KMS-11 (cell line): ENCODE measurements around the gene RNF26.

Experiments used
- H2AFZ ChIP-seq: fragments of 200-600 bp; sonication (generic); 2 replicates; pipeline ENCODE4 v1.6.1; 2016; ENCODE audit warnings: antibody characterized with exemption, mixed run types, low read depth
- H3K27ac ChIP-seq: fragments of 200-600 bp; sonication (generic); 2 replicates; pipeline ENCODE4 v1.6.1; 2016; ENCODE audit warnings: mild to moderate bottlenecking, mixed run types
- H3K27me3 ChIP-seq: fragments of 200-600 bp; sonication (generic); 2 replicates; pipeline ENCODE4 v1.6.1; 2017; ENCODE audit warnings: mild to moderate bottlenecking, low read depth, mixed run types, moderate library complexity; ENCODE audit not compliant: insufficient read depth
- H3K36me3 ChIP-seq: fragments of 200-600 bp; sonication (generic); 2 replicates; pipeline ENCODE4 v1.6.1; 2017; ENCODE audit warnings: mild to moderate bottlenecking, mixed run types; ENCODE audit not compliant: insufficient read depth
- H3K4me1 ChIP-seq: fragments of 200-600 bp; sonication (generic); 2 replicates; pipeline ENCODE4 v1.6.1; 2016; ENCODE audit warnings: mild to moderate bottlenecking, low read depth, mixed run types; ENCODE audit not compliant: poor library complexity, severe bottlenecking
- H3K4me2 ChIP-seq: fragments of 200-600 bp; sonication (generic); 2 replicates; pipeline ENCODE4 v1.7.0; 2016; ENCODE audit warnings: mild to moderate bottlenecking, mixed run types
- H3K4me3 ChIP-seq: fragments of 200-600 bp; sonication (generic); IDR thresholded peaks from 2 replicates; pipeline ENCODE4 v1.6.1; 2017; ENCODE audit warnings: low read depth, low read length, mixed read lengths; ENCODE audit not compliant: insufficient read depth
- H3K79me2 ChIP-seq: fragments of 200-600 bp; sonication (generic); 2 replicates; pipeline ENCODE4 v1.6.1; 2016; ENCODE audit warnings: low read depth, mixed run types; ENCODE audit not compliant: insufficient read depth
- H3K9ac ChIP-seq: fragments of 200-600 bp; sonication (generic); 2 replicates; pipeline ENCODE4 v1.6.1; 2016; ENCODE audit warnings: mild to moderate bottlenecking, mixed run types
- H4K20me1 ChIP-seq: fragments of 200-600 bp; sonication (generic); 2 replicates; pipeline ENCODE4 v1.6.1; 2016; ENCODE audit warnings: mild to moderate bottlenecking, mixed run types; ENCODE audit not compliant: insufficient read depth
- CTCF ChIP-seq: fragments of 200-600 bp; sonication (generic); conservative IDR thresholded peaks from 2 replicates; pipeline ENCODE4 v1.6.1; 2017; ENCODE audit warnings: low read depth, mild to moderate bottlenecking, antibody characterized with exemption, low read length, moderate library complexity, mixed read lengths

The RNF26 gene

GRCh38 chr11:119362741-119363080 is 28.4 kb downstream of the RNF26 start:
- Histone ChIP-seq H3K27ac (no peak overlapping the region), H3K9ac (no peak overlapping the region), H3K4me3 (no peak overlapping the region), H2AFZ (no peak overlapping the region), H3K4me1 (peaks cover 5% of the 10 kb centered on the region), H4K20me1 (no peaks in the 10 kb centered on the region), H3K36me3 (no peaks in the 10 kb centered on the region), H3K79me2 (no peaks in the 10 kb centered on the region), H3K27me3 (peaks cover 3% of the 10 kb centered on the region; the same call in 1 of the 2 replicates), H3K4me2 (no peak overlapping the region)
- TF ChIP-seq CTCF, result no peak

- no peak overlapping the region for H3K4me3 ChIP-seq
- H3K36me3 ChIP-seq, result no peaks in the 10 kb centered on the region
- peak overlapping the region; percentile 12; the same call in 1 of the 2 replicates for H3K9ac ChIP-seq
- no peak overlapping the region for H3K27ac ChIP-seq
- no peak overlapping the region for H3K4me2 ChIP-seq
- peaks cover 5% of the 10 kb centered on the region for H3K4me1 ChIP-seq
- no peak overlapping the region; the same call in 1 of the 2 replicates for H2AFZ ChIP-seq
- peaks cover 3% of the 10 kb centered on the region; the same call in 1 of the 2 replicates for H3K27me3 ChIP-seq
- TF ChIP-seq CTCF, result no peak
- H3K79me2 ChIP-seq, result no peaks in the 10 kb centered on the region
- H4K20me1 ChIP-seq, result no peaks in the 10 kb centered on the region
Observed at GRCh38 chr11:119363081-119363850, 28.9 kb downstream of the RNF26 start.

GRCh38 chr11:119363851-119364590 is 29.7 kb downstream of the RNF26 start:
- Histone ChIP-seq H3K27me3 (peaks cover 3% of the 10 kb centered on the region; the same call in 1 of the 2 replicates), H3K79me2 (no peaks in the 10 kb centered on the region), H3K9ac (peak overlapping the region; percentile 12; the same call in 1 of the 2 replicates), H4K20me1 (no peaks in the 10 kb centered on the region), H3K4me1 (peaks cover 5% of the 10 kb centered on the region), H2AFZ (peak overlapping the region; percentile 67; the same call in 1 of the 2 replicates), H3K4me3 (no peak overlapping the region), H3K27ac (no peak overlapping the region), H3K4me2 (peak overlapping the region; percentile 42; the same call in 1 of the 2 replicates), H3K36me3 (no peaks in the 10 kb centered on the region)
- TF ChIP-seq CTCF, result no peak

GRCh38 chr11:119365071-119365591 is 30.8 kb downstream of the RNF26 start:
- peaks cover 3% of the 10 kb centered on the region; the same call in 1 of the 2 replicates for H3K27me3 ChIP-seq
- no peak overlapping the region for H3K4me3 ChIP-seq
- H3K79me2 ChIP-seq, result no peaks in the 10 kb centered on the region
- no peak for TF ChIP-seq CTCF
- H4K20me1 ChIP-seq, result no peaks in the 10 kb centered on the region
- H3K9ac ChIP-seq, result no peak overlapping the region
- H3K27ac ChIP-seq, result no peak overlapping the region
- H3K4me1 ChIP-seq, result peaks cover 5% of the 10 kb centered on the region
- no peak overlapping the region for H3K4me2 ChIP-seq
- H2AFZ ChIP-seq, result no peak overlapping the region
- H3K36me3 ChIP-seq, result no peaks in the 10 kb centered on the region
